ENCODE results near the gene LPCAT4.
"Not testable (repeated sequence)": the region's sequence is repeated elsewhere in the genome, so short reads cannot be mapped to it uniquely, and the experiment has no call there.

The LPCAT4 gene

GRCh38 chr15:34362047-34362773, 4.8 kb downstream of the LPCAT4 start:
- peaks cover 15% of the 10 kb centered on the region; the same call in 1 of the 2 replicates for H3K36me3 ChIP-seq (ENCODE audit: control insufficient read depth, insufficient read depth, low read length)
- H3K27ac ChIP-seq (ENCODE audit: low read length), result no peak overlapping the region
- no CpG with 5 or more reads among the region's 10 CpGs for WGBS (ENCODE audit: insufficient coverage, insufficient read length)
- H3K4me3 ChIP-seq (ENCODE audit: low read length), result no peak overlapping the region
- no peaks in the 10 kb centered on the region for H3K9me3 ChIP-seq (ENCODE audit: control insufficient read depth, insufficient read depth, low read length)
- no peak for DNase-seq (ENCODE audit: low read depth, low spot score)
- peaks cover 2% of the 10 kb centered on the region; the same call in 1 of the 2 replicates for H3K4me1 ChIP-seq (ENCODE audit: control insufficient read depth, insufficient read depth, low read length)
- no peaks in the 10 kb centered on the region for H3K27me3 ChIP-seq (ENCODE audit: control insufficient read depth, insufficient read depth, low read length)

DNA sequence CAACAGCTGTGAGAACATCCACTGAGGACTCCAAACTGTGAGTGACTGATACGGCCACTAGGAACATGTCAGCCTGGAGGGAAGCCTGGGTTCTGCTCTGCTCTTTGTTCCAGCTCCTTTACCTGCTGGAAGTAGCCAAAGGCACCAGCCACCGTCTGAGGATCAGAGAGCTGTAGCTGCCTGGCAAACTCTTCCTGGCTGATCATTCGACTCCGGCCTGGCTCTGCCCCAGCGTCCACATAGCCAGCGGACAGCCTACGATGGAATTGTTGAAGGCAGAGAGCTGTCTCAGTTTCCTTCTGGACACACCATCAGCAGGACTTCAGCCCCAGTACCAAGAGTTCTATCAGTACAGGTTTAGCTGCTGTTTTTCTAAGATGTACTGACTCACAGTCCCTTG, 5.7 kb downstream of the LPCAT4 start:
- Histone ChIP-seq H3K9me3 (ENCODE audit: control insufficient read depth, insufficient read depth, low read length) (no peaks in the 10 kb centered on the region), H3K4me3 (ENCODE audit: low read length) (no peak overlapping the region), H3K27me3 (ENCODE audit: control insufficient read depth, insufficient read depth, low read length) (no peaks in the 10 kb centered on the region), H3K36me3 (ENCODE audit: control insufficient read depth, insufficient read depth, low read length) (peaks cover 15% of the 10 kb centered on the region; the same call in 1 of the 2 replicates), H3K4me1 (ENCODE audit: control insufficient read depth, insufficient read depth, low read length) (peaks cover 2% of the 10 kb centered on the region; the same call in 1 of the 2 replicates), H3K27ac (ENCODE audit: low read length) (no peak overlapping the region)
- no CpG with 5 or more reads among the region's 7 CpGs for whole genome bisulfite sequencing (ENCODE audit: insufficient coverage, insufficient read length)
- DNase-seq (ENCODE audit: low read depth, low spot score), result no peak

- Histone ChIP-seq H3K36me3 (ENCODE audit: control insufficient read depth, insufficient read depth, low read length) (peaks cover 15% of the 10 kb centered on the region), H3K27ac (ENCODE audit: low read length) (no peak overlapping the region), H3K27me3 (ENCODE audit: control insufficient read depth, insufficient read depth, low read length) (no peaks in the 10 kb centered on the region), H3K9me3 (ENCODE audit: control insufficient read depth, insufficient read depth, low read length) (no peaks in the 10 kb centered on the region), H3K4me1 (ENCODE audit: control insufficient read depth, insufficient read depth, low read length) (peaks cover 2% of the 10 kb centered on the region; the same call in 1 of the 2 replicates), H3K4me3 (ENCODE audit: low read length) (no peak overlapping the region)
- DNase-seq (ENCODE audit: low read depth, low spot score), result no peak
- WGBS (ENCODE audit: insufficient coverage, insufficient read length), result no CpG with 5 or more reads among the region's 1 CpG
Observed at GRCh38 chr15:34360298-34360697, 6.7 kb downstream of the LPCAT4 start.

GRCh38 chr15:34359416-34359815, 7.6 kb downstream of the LPCAT4 start:
- Histone ChIP-seq H3K27me3 (ENCODE audit: control insufficient read depth, insufficient read depth, low read length) (no peaks in the 10 kb centered on the region), H3K36me3 (ENCODE audit: control insufficient read depth, insufficient read depth, low read length) (peaks cover 18% of the 10 kb centered on the region), H3K27ac (ENCODE audit: low read length) (no peak overlapping the region), H3K9me3 (ENCODE audit: control insufficient read depth, insufficient read depth, low read length) (no peaks in the 10 kb centered on the region), H3K4me3 (ENCODE audit: low read length) (no peak overlapping the region), H3K4me1 (ENCODE audit: control insufficient read depth, insufficient read depth, low read length) (no peaks in the 10 kb centered on the region)
- no CpG with 5 or more reads among the region's 3 CpGs for WGBS (ENCODE audit: insufficient coverage, insufficient read length)
- DNase-seq (ENCODE audit: low read depth, low spot score), result no peak

DNA sequence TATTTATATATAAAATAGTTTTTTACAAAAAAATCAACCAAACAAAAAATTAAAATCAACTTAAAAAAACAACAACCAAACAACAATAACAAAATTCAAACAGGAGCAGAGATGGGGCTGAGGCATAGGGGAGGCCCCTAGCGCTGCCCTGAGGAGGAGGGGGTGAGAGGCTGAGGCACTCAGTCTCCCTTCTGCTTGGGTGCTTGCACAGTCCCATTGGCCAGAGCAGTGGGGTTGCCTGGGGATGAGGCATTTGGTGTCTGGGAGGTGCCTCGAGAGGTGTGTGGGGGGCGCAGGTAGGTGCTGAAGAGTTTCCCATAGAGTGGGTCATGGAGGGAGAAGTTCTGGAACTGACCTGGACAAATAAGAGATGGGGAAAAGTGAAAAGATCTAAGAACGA, 8.0 kb downstream of the LPCAT4 start:
- Histone ChIP-seq H3K4me1 (ENCODE audit: control insufficient read depth, insufficient read depth, low read length) (no peaks in the 10 kb centered on the region), H3K4me3 (ENCODE audit: low read length) (no peak overlapping the region), H3K27ac (ENCODE audit: low read length) (no peak overlapping the region), H3K27me3 (ENCODE audit: control insufficient read depth, insufficient read depth, low read length) (no peaks in the 10 kb centered on the region), H3K36me3 (ENCODE audit: control insufficient read depth, insufficient read depth, low read length) (peaks cover 18% of the 10 kb centered on the region), H3K9me3 (ENCODE audit: control insufficient read depth, insufficient read depth, low read length) (no peaks in the 10 kb centered on the region)
- no peak for DNase-seq (ENCODE audit: low read depth, low spot score)
- no CpG with 5 or more reads among the region's 4 CpGs for WGBS (ENCODE audit: insufficient coverage, insufficient read length)

GRCh38 chr15:34358367-34358766, 8.6 kb downstream of the LPCAT4 start:
- Histone ChIP-seq H3K27ac (ENCODE audit: low read length) (no peak overlapping the region), H3K4me3 (ENCODE audit: low read length) (no peak overlapping the region), H3K27me3 (ENCODE audit: control insufficient read depth, insufficient read depth, low read length) (no peaks in the 10 kb centered on the region), H3K4me1 (ENCODE audit: control insufficient read depth, insufficient read depth, low read length) (no peaks in the 10 kb centered on the region), H3K9me3 (ENCODE audit: control insufficient read depth, insufficient read depth, low read length) (no peaks in the 10 kb centered on the region), H3K36me3 (ENCODE audit: control insufficient read depth, insufficient read depth, low read length) (peaks cover 18% of the 10 kb centered on the region)
- WGBS (ENCODE audit: insufficient coverage, insufficient read length), result no CpG with 5 or more reads among the region's 3 CpGs
- no peak for DNase-seq (ENCODE audit: low read depth, low spot score)

GRCh38 chr15:34357653-34358052, 9.3 kb downstream of the LPCAT4 start:
- WGBS (ENCODE audit: insufficient coverage, insufficient read length), result no CpG with 5 or more reads among the region's 1 CpG
- no peak for DNase-seq (ENCODE audit: low read depth, low spot score)
- Histone ChIP-seq H3K9me3 (ENCODE audit: control insufficient read depth, insufficient read depth, low read length) (no peaks in the 10 kb centered on the region), H3K27ac (ENCODE audit: low read length) (no peak overlapping the region), H3K4me1 (ENCODE audit: control insufficient read depth, insufficient read depth, low read length) (no peaks in the 10 kb centered on the region), H3K27me3 (ENCODE audit: control insufficient read depth, insufficient read depth, low read length) (no peaks in the 10 kb centered on the region), H3K36me3 (ENCODE audit: control insufficient read depth, insufficient read depth, low read length) (peaks cover 15% of the 10 kb centered on the region), H3K4me3 (ENCODE audit: low read length) (no peak overlapping the region)

DNA sequence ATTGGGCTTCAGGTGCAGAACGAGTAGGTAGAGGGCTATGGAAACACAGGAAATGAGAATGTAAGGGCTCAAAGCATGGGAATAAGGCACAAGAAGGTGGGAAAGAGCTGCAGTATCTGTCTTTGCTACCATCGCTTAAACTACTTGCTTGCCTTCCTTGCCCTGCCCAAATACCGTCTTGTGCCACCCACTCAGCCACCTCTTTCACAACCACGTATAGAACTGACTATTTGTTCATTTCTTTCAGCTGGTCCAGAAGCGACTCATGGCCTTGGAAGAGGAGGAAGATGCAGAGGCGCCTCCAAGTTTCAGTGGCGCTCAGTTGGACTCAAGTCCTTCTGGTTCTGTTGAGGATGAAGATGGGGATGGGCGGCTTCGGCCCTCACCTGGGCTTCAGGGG, 11.8 kb downstream of the LPCAT4 start:
- H3K36me3 ChIP-seq (ENCODE audit: control insufficient read depth, insufficient read depth, low read length), result peaks cover 8% of the 10 kb centered on the region
- DNase-seq (ENCODE audit: low read depth, low spot score), result no peak
- H3K4me3 ChIP-seq (ENCODE audit: low read length), result no peak overlapping the region
- no peaks in the 10 kb centered on the region for H3K4me1 ChIP-seq (ENCODE audit: control insufficient read depth, insufficient read depth, low read length)
- H3K9me3 ChIP-seq (ENCODE audit: control insufficient read depth, insufficient read depth, low read length), result no peaks in the 10 kb centered on the region
- H3K27ac ChIP-seq (ENCODE audit: low read length), result no peak overlapping the region
- no CpG with 5 or more reads among the region's 9 CpGs for WGBS (ENCODE audit: insufficient coverage, insufficient read length)
- no peaks in the 10 kb centered on the region for H3K27me3 ChIP-seq (ENCODE audit: control insufficient read depth, insufficient read depth, low read length)

- no peak overlapping the region for H3K4me3 ChIP-seq (ENCODE audit: low read length)
- H3K4me1 ChIP-seq (ENCODE audit: control insufficient read depth, insufficient read depth, low read length), result no peaks in the 10 kb centered on the region
- H3K9me3 ChIP-seq (ENCODE audit: control insufficient read depth, insufficient read depth, low read length), result no peaks in the 10 kb centered on the region
- peaks cover 4% of the 10 kb centered on the region for H3K36me3 ChIP-seq (ENCODE audit: control insufficient read depth, insufficient read depth, low read length)
- WGBS (ENCODE audit: insufficient coverage, insufficient read length), result no CpG with 5 or more reads among the region's 7 CpGs
- no peak for DNase-seq (ENCODE audit: low read depth, low spot score)
- H3K27ac ChIP-seq (ENCODE audit: low read length), result no peak overlapping the region
- H3K27me3 ChIP-seq (ENCODE audit: control insufficient read depth, insufficient read depth, low read length), result no peaks in the 10 kb centered on the region
Observed at GRCh38 chr15:34354286-34354685, 12.7 kb downstream of the LPCAT4 start.

GRCh38 chr15:34353627-34354026, 13.4 kb downstream of the LPCAT4 start:
- no peaks in the 10 kb centered on the region for H3K4me1 ChIP-seq (ENCODE audit: control insufficient read depth, insufficient read depth, low read length)
- no peak overlapping the region for H3K27ac ChIP-seq (ENCODE audit: low read length)
- WGBS (ENCODE audit: insufficient coverage, insufficient read length), result no CpG with 5 or more reads among the region's 2 CpGs
- DNase-seq (ENCODE audit: low read depth, low spot score), result no peak
- H3K4me3 ChIP-seq (ENCODE audit: low read length), result no peak overlapping the region
- no peaks in the 10 kb centered on the region for H3K9me3 ChIP-seq (ENCODE audit: control insufficient read depth, insufficient read depth, low read length)
- H3K36me3 ChIP-seq (ENCODE audit: control insufficient read depth, insufficient read depth, low read length), result peaks cover 3% of the 10 kb centered on the region
- no peaks in the 10 kb centered on the region for H3K27me3 ChIP-seq (ENCODE audit: control insufficient read depth, insufficient read depth, low read length)

- not testable (repeated sequence) for H3K9me3 ChIP-seq (ENCODE audit: control insufficient read depth, insufficient read depth, low read length); DNase-seq (ENCODE audit: low read depth, low spot score)
- WGBS (ENCODE audit: insufficient coverage, insufficient read length), result no CpG with 5 or more reads among the region's 12 CpGs
Observed at GRCh38 chr15:34352996-34353395, 14.0 kb downstream of the LPCAT4 start.

More at GRCh38 chr15:34352996-34353395, 14.0 kb downstream of the LPCAT4 start:
- H3K4me1 ChIP-seq (ENCODE audit: control insufficient read depth, insufficient read depth, low read length); H3K27me3 ChIP-seq (ENCODE audit: control insufficient read depth, insufficient read depth, low read length); H3K36me3 ChIP-seq (ENCODE audit: control insufficient read depth, insufficient read depth, low read length); H3K4me3 ChIP-seq (ENCODE audit: low read length); H3K27ac ChIP-seq (ENCODE audit: low read length): not testable (repeated sequence)

All from iPS DF 6.9 (cell line).